Stimulated activated CD8-positive, alpha-beta memory T cell treated with anti-CD3 and anti-CD28 coated beads, Interleukin-15, amount 100 ng/mL, for 4 hours (primary cell): Measurements from ENCODE around the gene RICTOR.

ENCODE experiments used
- DNase-seq, 2 donors: peaks; one replicate each; pipeline ENCODE4 v3.0.0-alpha.2; 2020; ENCODE audit warnings: low read depth in 2 of 2

The RICTOR gene

GRCh38 chr5:39074017-39074814 lies at the start of gene RICTOR:
Gene RICTOR (minus strand): TSS chr5:39074399. CDS start chr5:39074377, 22 bp downstream.
- peak; percentile 79 to 85 for DNase-seq

- DNase-seq = no peak
Observed at GRCh38 chr5:39121922-39122321, 47.7 kb upstream of the RICTOR start.

GRCh38 chr5:39121315-39121714 lies 47.1 kb upstream of the RICTOR start:
- DNase-seq = no peak

GRCh38 chr5:39120052-39120420 lies 45.8 kb upstream of the RICTOR start:
- DNase-seq = no peak

- no peak for DNase-seq
Observed at GRCh38 chr5:39119404-39120051, 45.3 kb upstream of the RICTOR start.

GRCh38 chr5:39118638-39119037 lies 44.4 kb upstream of the RICTOR start:
- no peak for DNase-seq

GRCh38 chr5:39117401-39117800 lies 43.2 kb upstream of the RICTOR start:
- no peak for DNase-seq

GRCh38 chr5:39116344-39117170 lies 42.4 kb upstream of the RICTOR start:
- no peak for DNase-seq

GRCh38 chr5:39115644-39116343 lies 41.6 kb upstream of the RICTOR start:
- DNase-seq = no peak

GRCh38 chr5:39114155-39114554 lies 40.0 kb upstream of the RICTOR start:
- no peak for DNase-seq

GRCh38 chr5:39113354-39113953 lies 39.3 kb upstream of the RICTOR start:
- DNase-seq = no peak

GRCh38 chr5:39109606-39110005 lies 35.4 kb upstream of the RICTOR start:
- no peak for DNase-seq

- no peak for DNase-seq
Observed at GRCh38 chr5:39108987-39109386, 34.8 kb upstream of the RICTOR start.

GRCh38 chr5:39107350-39107749 lies 33.2 kb upstream of the RICTOR start:
- no peak for DNase-seq

- DNase-seq = no peak
Observed at GRCh38 chr5:39106322-39106721, 32.1 kb upstream of the RICTOR start.

GRCh38 chr5:39104221-39104620 lies 30.0 kb upstream of the RICTOR start:
- no peak for DNase-seq

GRCh38 chr5:39102684-39103155 lies 28.5 kb upstream of the RICTOR start:
- DNase-seq = no peak

- DNase-seq = no peak
Observed at GRCh38 chr5:39100851-39101396, 26.7 kb upstream of the RICTOR start.

GRCh38 chr5:39100301-39100850 lies 26.2 kb upstream of the RICTOR start:
- no peak for DNase-seq

GRCh38 chr5:39099831-39100230 lies 25.6 kb upstream of the RICTOR start:
- no peak for DNase-seq

- DNase-seq = no peak
Observed at GRCh38 chr5:39093352-39093751, 19.2 kb upstream of the RICTOR start.
